Left ventricle myocardium inferior (tissue), 1 donor: ENCODE data around the gene INPPL1. TPM values are rescaled to one million over a fixed set of nuclear protein-coding genes. Genes with fewer than 3 reads are reported as not detected.
"Not testable (repeated sequence)": the region's sequence is repeated elsewhere in the genome, so short reads cannot be mapped to it uniquely, and the experiment has no call there.

ENCODE experiments used
- DNase-seq: peaks from one replicate; pipeline ENCODE4 v3.0.0-alpha.2; 2020
- H3K27ac ChIP-seq: fragments of 200-600 bp; replicated peaks from 2 replicates; pipeline ENCODE4 v1.8.0; 2021
- H3K27me3 ChIP-seq: fragments of 200-600 bp; 2 replicates; pipeline ENCODE4 v1.8.0; 2021; ENCODE audit warnings: low read depth
- H3K36me3 ChIP-seq: fragments of 200-600 bp; 2 replicates; pipeline ENCODE4 v1.8.0; 2021
- H3K4me1 ChIP-seq: fragments of 200-600 bp; 2 replicates; pipeline ENCODE4 v1.8.0; 2021
- H3K4me3 ChIP-seq: fragments of 200-600 bp; 2 replicates; pipeline ENCODE4 v1.8.0; 2021; ENCODE audit warnings: mild to moderate bottlenecking, moderate library complexity
- H3K9me3 ChIP-seq: fragments of 200-600 bp; replicated peaks from 2 replicates; pipeline ENCODE4 v1.8.0; 2021
- intact Hi-C: fragments of 100-400 bp; cut with micrococcal nuclease; formaldehyde crosslinking; loops from one replicate; pipeline ENCODE4 v1.11.0; 2022
- total RNA-seq: library from RNA; stranded (reverse); fragmentation: NEBNext Ultra II Directional; extraction: Animal tissue kit (Norgen Biotek cat#: 25700); gene quantifications from one replicate; pipeline ENCODE4 v1.2.1, GENCODE V29; 2021
- TF ChIP-seq, protein P1 (sequence below): fragments of 200-600 bp; IDR thresholded peaks from 2 replicates; pipeline ENCODE4 v1.8.0; 2021; ENCODE audit warnings: antibody characterized with exemption, mild to moderate bottlenecking, borderline replicate concordance
- donor health status: DM: no; HTN: yes; CAD: no; lungs with severe emphysema.

Gene INPPL1
- total RNA-seq, 1 donor from 2014 or later: 115 TPM

DNA sequence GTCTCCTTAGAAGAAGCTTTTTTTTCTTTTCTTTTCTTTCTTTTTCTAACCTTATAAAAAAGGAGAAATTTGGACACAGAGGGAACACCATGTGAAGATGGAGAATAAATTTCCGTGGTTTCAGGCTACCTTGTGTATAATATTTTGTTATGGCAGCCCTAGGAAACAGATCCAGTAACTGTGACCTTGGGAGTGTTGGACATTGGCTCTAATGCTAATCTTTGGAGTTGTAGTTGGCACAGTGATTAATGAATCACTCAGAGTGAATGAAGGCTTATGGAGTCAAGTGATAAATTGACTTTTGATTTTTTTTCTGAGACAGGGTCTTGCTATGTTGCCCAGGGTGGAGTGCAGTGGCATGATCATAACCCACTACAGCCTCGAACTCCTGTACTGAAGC, 34.9 kb downstream of the INPPL1 start:
- Histone ChIP-seq H3K4me3 (no peak overlapping the region), H3K36me3 (no peaks in the 10 kb centered on the region), H3K9me3 (no peaks in the 10 kb centered on the region), H3K27me3 (peaks cover 40% of the 10 kb centered on the region), H3K4me1 (no peaks in the 10 kb centered on the region), H3K27ac (no peak overlapping the region)
- intact Hi-C loops: no loop called here
- no peak for DNase-seq
- TF ChIP-seq, protein P1, sequence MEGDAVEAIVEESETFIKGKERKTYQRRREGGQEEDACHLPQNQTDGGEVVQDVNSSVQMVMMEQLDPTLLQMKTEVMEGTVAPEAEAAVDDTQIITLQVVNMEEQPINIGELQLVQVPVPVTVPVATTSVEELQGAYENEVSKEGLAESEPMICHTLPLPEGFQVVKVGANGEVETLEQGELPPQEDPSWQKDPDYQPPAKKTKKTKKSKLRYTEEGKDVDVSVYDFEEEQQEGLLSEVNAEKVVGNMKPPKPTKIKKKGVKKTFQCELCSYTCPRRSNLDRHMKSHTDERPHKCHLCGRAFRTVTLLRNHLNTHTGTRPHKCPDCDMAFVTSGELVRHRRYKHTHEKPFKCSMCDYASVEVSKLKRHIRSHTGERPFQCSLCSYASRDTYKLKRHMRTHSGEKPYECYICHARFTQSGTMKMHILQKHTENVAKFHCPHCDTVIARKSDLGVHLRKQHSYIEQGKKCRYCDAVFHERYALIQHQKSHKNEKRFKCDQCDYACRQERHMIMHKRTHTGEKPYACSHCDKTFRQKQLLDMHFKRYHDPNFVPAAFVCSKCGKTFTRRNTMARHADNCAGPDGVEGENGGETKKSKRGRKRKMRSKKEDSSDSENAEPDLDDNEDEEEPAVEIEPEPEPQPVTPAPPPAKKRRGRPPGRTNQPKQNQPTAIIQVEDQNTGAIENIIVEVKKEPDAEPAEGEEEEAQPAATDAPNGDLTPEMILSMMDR: no peak

DNA sequence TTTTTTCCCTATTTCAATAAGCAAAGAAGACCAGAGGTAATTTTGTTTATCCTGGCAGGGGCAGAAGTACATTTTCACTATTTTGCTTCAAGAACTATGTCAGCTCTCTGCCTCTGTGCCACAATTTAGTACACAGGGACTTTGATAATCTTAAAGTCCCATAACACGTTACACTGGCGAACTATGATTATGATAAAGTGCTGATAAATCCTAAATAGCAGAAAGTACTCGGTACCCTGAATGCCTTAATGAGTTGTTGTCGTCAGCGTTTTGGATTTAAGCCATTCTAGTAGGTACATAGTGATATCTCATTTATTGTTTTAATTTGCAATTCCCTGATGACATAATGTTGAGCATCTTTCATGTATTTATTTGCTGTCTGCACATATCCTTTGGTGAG, 36.0 kb downstream of the INPPL1 start:
- Histone ChIP-seq H3K27ac (no peak overlapping the region), H3K9me3 (no peaks in the 10 kb centered on the region), H3K4me3 (no peak overlapping the region), H3K36me3 (no peaks in the 10 kb centered on the region), H3K27me3 (peaks cover 41% of the 10 kb centered on the region), H3K4me1 (no peaks in the 10 kb centered on the region)
- no peak for DNase-seq
- TF ChIP-seq, protein P1: no peak
- intact Hi-C loops: no loop called here

DNA sequence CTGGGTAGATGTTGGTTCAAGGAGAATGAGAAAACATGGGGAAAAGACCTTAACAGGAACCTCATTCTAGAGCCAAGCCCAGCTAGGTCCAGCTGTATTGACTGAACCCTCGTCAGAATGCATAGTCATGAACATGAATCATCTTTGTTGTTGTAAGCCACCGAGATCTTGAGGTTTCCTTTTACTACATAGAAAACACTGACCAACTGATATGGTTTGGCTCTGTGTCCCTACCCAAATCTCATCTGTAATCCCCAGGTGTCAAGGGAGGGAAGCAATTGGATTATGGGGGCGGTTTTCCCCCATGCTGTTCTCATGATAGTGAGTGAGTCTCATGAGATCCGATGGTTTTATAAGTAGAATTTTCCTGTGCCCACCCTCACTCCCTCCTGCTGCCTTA, 38.8 kb downstream of the INPPL1 start:
- Histone ChIP-seq H3K27me3 (peaks cover 65% of the 10 kb centered on the region), H3K27ac (no peak overlapping the region), H3K4me3 (no peak overlapping the region), H3K4me1 (no peaks in the 10 kb centered on the region), H3K36me3 (no peaks in the 10 kb centered on the region), H3K9me3 (no peaks in the 10 kb centered on the region)
- no peak for DNase-seq
- TF ChIP-seq, protein P1: no peak
- intact Hi-C loops: no loop called here

DNA sequence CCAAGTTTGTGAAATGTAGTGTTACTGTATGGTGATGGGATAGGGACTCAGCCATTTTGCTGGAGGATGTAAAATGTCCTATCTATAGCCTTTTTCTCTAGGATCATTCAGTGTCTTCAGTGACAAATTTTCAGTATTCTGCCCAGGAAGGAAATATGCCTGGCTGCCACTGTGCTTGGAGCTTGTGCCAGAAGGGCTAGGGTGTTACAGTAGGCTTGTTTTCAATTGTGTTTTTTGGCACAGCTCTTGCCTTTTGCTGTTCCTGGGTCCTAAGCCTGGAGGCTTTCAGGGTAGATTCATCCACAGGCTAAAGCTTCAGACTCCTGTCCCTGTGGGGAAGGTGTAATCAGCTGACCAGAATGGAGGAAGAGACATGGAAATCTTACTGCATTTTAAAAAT, 41.4 kb downstream of the INPPL1 start:
- H3K4me3 ChIP-seq: no peak overlapping the region
- intact Hi-C loops: no loop called here
- no peak overlapping the region for H3K27ac ChIP-seq
- no peaks in the 10 kb centered on the region for H3K36me3 ChIP-seq
- peaks cover 69% of the 10 kb centered on the region for H3K27me3 ChIP-seq
- H3K4me1 ChIP-seq: no peaks in the 10 kb centered on the region
- DNase-seq: no peak
- TF ChIP-seq, protein P1: no peak
- no peaks in the 10 kb centered on the region for H3K9me3 ChIP-seq

DNA sequence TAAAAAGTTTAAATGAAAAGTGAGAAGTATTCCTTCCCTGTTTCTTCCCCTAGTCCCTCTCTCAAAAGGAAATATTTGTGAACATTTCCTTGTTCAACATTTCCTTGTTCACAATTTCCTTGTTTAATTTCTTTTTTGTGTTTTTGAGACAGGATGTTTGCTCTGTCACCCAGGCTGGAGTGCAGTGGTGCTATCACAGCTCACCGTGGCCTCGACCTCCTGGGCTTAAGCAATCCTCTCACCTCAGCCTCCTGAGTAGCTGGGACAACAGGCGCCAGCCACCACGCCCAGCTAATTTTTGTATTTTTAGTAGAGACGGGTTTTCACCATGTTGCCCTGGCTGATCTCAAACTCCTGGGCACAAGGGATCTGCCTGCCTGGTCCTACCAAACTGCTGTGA, 42.4 kb downstream of the INPPL1 start:
- intact Hi-C loops, H3K9me3 ChIP-seq, H3K27ac ChIP-seq, H3K4me1 ChIP-seq, H3K36me3 ChIP-seq, DNase-seq, H3K4me3 ChIP-seq: not testable (repeated sequence)
- H3K27me3 ChIP-seq: peaks cover 67% of the 10 kb centered on the region

DNA sequence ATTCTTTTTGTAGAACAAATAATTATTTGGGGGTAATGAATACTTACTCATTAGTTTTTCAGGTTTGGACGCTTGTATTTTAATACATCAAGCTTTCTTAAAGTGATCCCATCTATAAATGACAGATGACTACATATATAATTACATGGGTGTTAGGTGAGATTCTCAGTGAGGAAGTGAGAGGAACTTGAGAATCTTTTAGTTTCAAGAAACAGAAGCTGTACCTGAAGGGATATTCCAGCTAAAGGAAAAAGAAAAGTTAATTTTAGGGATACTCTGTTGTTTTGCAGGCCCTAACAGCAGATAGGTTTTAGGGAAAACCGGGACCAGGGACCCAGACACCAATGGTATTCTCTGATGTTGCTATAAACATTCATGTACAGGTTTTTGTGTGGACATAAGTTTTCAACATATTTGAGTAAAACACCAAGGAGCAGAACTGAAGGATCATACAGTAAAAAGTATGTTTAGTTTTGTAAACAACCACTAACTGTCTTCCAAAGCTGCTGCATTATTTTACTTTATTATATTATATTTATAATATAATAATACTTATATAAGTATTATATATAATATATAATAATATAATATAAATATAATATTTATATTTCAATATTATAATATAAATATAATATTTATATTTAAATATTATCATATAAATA, 43.5 kb downstream of the INPPL1 start:
- Histone ChIP-seq H3K4me3 (no peak overlapping the region), H3K4me1 (no peaks in the 10 kb centered on the region), H3K27ac (no peak overlapping the region), H3K27me3 (peaks cover 64% of the 10 kb centered on the region), H3K9me3 (no peaks in the 10 kb centered on the region), H3K36me3 (no peaks in the 10 kb centered on the region)
- no peak for DNase-seq
- intact Hi-C loops: no loop called here
- TF ChIP-seq, protein P1: no peak
